ENCODE results near the gene SMAD6. TPM values are rescaled to one million over a fixed set of nuclear protein-coding genes. Genes with fewer than 3 reads are reported as not detected.
A peak's percentile ranks its signal among the peaks of the same experiment; 100 is the strongest.

The SMAD6 gene
- total RNA-seq: 1 to 10 TPM; 2.9 to 7.0 (median 6.9) TPM

DNA sequence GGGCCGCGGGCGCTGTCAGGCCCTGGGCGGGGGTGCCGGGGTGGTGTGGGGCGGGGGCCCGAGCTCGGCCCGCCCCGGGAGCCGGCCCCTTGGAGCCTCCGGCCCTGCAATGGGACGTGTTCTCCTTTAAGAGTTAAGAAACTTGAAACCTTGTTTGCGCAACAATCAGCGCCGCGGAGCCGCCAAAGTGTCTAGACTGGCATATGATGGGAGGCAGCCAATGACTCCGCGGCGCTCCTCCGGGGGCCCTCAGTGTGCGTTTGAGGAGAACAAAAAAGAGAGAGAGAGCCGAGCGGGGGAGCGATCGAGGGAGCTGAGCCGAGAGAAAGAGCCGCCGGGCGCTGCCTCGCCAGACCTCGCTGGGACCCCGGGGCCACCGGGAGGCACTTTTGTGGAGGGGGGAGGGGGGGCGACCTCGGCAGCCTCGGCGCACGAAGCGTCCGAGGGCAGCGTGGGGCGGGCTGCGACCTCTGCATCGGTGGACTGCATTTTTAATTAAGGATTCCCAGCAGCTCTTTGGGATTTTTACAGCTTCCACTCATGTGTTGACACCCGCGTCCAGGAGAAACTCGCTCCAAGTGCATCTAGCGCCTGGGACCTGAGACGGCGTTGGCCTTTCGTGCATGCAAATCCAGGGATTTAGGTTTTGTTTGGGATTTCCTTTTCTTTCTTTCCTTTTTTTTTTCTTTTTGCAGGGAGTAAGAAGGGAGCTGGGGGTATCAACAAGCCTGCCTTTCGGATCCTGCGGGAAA is at the start of gene SMAD6:
SMAD6 (plus strand) TSS at position 202 of the 752 bp plus-strand sequence. CDS start 1,023 bp downstream, outside the sequence.
- H3K9me3 ChIP-seq: no peaks in the 10 kb centered on the region
- peaks cover 16% of the 10 kb centered on the region for H3K27me3 ChIP-seq
- peak within 1 kb of the TSS; percentile 78 for H3K4me3 ChIP-seq
- TF ChIP-seq POLR2AphosphoS5 (IDR thresholded peaks at IDR 0.05) (peak in 2 of 3 donors; percentile 32 to 52), POLR2A (IDR thresholded peaks at IDR 0.05) (no peak)
- TF ChIP-seq, protein P1, sequence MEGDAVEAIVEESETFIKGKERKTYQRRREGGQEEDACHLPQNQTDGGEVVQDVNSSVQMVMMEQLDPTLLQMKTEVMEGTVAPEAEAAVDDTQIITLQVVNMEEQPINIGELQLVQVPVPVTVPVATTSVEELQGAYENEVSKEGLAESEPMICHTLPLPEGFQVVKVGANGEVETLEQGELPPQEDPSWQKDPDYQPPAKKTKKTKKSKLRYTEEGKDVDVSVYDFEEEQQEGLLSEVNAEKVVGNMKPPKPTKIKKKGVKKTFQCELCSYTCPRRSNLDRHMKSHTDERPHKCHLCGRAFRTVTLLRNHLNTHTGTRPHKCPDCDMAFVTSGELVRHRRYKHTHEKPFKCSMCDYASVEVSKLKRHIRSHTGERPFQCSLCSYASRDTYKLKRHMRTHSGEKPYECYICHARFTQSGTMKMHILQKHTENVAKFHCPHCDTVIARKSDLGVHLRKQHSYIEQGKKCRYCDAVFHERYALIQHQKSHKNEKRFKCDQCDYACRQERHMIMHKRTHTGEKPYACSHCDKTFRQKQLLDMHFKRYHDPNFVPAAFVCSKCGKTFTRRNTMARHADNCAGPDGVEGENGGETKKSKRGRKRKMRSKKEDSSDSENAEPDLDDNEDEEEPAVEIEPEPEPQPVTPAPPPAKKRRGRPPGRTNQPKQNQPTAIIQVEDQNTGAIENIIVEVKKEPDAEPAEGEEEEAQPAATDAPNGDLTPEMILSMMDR (IDR thresholded peaks at IDR 0.05): no peak
- peaks cover 58% of the 10 kb centered on the region for H3K4me1 ChIP-seq
- WGBS: under 1% methylated on average over 42 of the region's 55 CpGs
- DNase-seq (ENCODE audit: low spot score in 2 of 2): peak; percentile 95 to 96
- H3K27ac ChIP-seq: peak within 1 kb of the TSS; percentile 86
- no peaks in the 10 kb centered on the region for H3K36me3 ChIP-seq

DNA sequence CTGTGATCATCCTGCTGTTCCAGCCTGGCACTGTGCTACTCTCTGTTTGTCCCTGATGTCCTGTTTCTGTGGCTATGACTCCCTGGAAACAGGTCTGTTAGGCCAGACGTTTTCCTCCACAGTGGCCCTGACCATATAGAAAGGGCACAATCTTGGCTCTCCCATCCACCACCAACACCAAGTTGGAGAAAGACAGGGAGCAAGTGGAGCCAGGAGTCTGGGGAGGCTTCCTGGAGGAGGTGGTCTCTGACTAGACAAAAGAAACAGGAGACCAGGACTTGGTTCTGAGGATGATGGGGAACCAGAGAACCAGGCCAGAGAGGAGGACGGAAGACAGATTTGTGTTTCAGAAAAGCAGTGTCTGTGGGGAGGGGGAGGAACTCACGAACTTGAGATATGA is 49.2 kb upstream of the SMAD6 start:
- Histone ChIP-seq H3K27me3 (peaks cover 4% of the 10 kb centered on the region), H3K4me1 (peaks cover 22% of the 10 kb centered on the region), H3K27ac (no peak overlapping the region), H3K4me3 (no peak overlapping the region), H3K9me3 (no peaks in the 10 kb centered on the region), H3K36me3 (no peaks in the 10 kb centered on the region)
- DNase-seq (ENCODE audit: low spot score in 2 of 2): no peak
- TF ChIP-seq EP300 (IDR thresholded peaks at IDR 0.05) (no peak), POLR2A (IDR thresholded peaks at IDR 0.05) (no peak)
- TF ChIP-seq, protein P1 (IDR thresholded peaks at IDR 0.05): no peak
- WGBS: 87% methylated on average over 3 of the region's 3 CpGs

GRCh38 chr15:66653398-66653797 is 48.6 kb upstream of the SMAD6 start:
- Histone ChIP-seq H3K9me3 (no peaks in the 10 kb centered on the region), H3K27ac (no peak overlapping the region), H3K27me3 (peaks cover 4% of the 10 kb centered on the region), H3K36me3 (no peaks in the 10 kb centered on the region), H3K4me3 (no peak overlapping the region), H3K4me1 (peaks cover 22% of the 10 kb centered on the region)
- TF ChIP-seq, protein P1 (IDR thresholded peaks at IDR 0.05): no peak
- TF ChIP-seq POLR2A (IDR thresholded peaks at IDR 0.05): no peak
- no peak for TF ChIP-seq POLR2AphosphoS5 (IDR thresholded peaks at IDR 0.05)
- no peak for TF ChIP-seq EP300 (IDR thresholded peaks at IDR 0.05)
- WGBS: over 99% methylated on average over 6 of the region's 6 CpGs
- no peak for DNase-seq (ENCODE audit: low spot score in 2 of 2)

GRCh38 chr15:66653852-66654251 is 48.2 kb upstream of the SMAD6 start:
- Histone ChIP-seq H3K4me1 (peaks cover 22% of the 10 kb centered on the region), H3K36me3 (no peaks in the 10 kb centered on the region), H3K4me3 (no peak overlapping the region), H3K27ac (no peak overlapping the region), H3K27me3 (peaks cover 4% of the 10 kb centered on the region), H3K9me3 (no peaks in the 10 kb centered on the region)
- no peak for DNase-seq (ENCODE audit: low spot score in 2 of 2)
- 89% methylated on average over 13 of the region's 13 CpGs for WGBS
- no peak for TF ChIP-seq POLR2AphosphoS5 (IDR thresholded peaks at IDR 0.05)
- TF ChIP-seq, protein P1 (IDR thresholded peaks at IDR 0.05): no peak
- TF ChIP-seq POLR2A (IDR thresholded peaks at IDR 0.05): no peak
- no peak for TF ChIP-seq EP300 (IDR thresholded peaks at IDR 0.05)

DNA sequence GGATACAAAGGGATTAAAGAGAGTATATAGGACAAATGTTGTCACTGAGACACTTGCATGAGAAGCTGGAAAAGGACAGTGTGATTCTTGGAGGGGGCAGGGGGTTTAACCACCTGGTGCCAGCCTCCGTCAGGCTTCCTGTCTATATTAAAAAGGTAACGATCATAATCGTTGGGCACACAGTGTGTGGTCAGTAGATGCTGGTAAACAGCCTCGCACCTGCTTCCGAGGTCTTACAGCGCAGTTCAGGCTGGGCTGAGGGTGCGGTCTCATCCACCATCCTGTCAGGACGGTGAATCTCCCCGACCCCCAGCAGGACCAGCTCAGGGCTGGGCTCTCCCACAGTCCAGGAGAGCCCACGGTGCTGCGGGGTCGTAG is 47.7 kb upstream of the SMAD6 start:
- peak overlapping the region; percentile 39 for H3K4me3 ChIP-seq
- H3K9me3 ChIP-seq: no peaks in the 10 kb centered on the region
- peaks cover 22% of the 10 kb centered on the region for H3K4me1 ChIP-seq
- H3K27ac ChIP-seq: no peak overlapping the region
- H3K36me3 ChIP-seq: no peaks in the 10 kb centered on the region
- TF ChIP-seq POLR2AphosphoS5 (IDR thresholded peaks at IDR 0.05): no peak
- no peak for TF ChIP-seq POLR2A (IDR thresholded peaks at IDR 0.05)
- no peak for TF ChIP-seq EP300 (IDR thresholded peaks at IDR 0.05)
- TF ChIP-seq, protein P1 (IDR thresholded peaks at IDR 0.05): no peak
- no peak for DNase-seq (ENCODE audit: low spot score in 2 of 2)
- 61% methylated on average over 12 of the region's 12 CpGs for WGBS
- peaks cover 4% of the 10 kb centered on the region for H3K27me3 ChIP-seq
